Fibroblast of skin of left quadriceps (primary cell): ENCODE results near the gene CNTNAP5.
A peak's percentile ranks its signal among the peaks of the same experiment; 100 is the strongest.

Experiments used
- DNase-seq, 2 experiments: peaks; one replicate each; pipeline ENCODE4 v3.0.0-alpha.2; 2013; ENCODE audit warnings: low read depth in 2 of 2

The CNTNAP5 gene

DNA sequence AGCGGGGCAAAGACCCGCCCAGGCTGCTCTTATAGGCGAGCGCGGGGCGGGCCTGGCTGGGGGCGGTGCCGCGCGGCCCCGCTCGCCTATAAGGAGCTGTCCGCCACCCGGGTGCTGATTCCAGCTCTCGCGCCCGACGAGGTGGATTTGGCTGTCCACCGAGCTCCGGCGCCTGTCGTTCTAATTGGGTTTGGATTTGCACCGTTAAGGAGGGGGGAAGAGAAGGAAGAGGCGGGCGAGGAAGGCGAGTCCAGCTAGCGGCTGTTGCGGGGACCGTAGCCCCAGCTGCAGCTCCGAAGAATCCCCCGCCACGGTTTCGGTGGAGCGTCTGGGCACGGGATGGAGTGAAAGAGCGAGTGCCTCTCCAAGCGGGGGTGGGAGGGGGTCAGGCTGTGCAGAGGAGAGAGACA, at the start of gene CNTNAP5:
Gene CNTNAP5, plus strand, starts transcription at position 117 of the 410 bp plus-strand sequence. CDS start 364 bp downstream, outside the sequence.
- no peak for DNase-seq

DNA sequence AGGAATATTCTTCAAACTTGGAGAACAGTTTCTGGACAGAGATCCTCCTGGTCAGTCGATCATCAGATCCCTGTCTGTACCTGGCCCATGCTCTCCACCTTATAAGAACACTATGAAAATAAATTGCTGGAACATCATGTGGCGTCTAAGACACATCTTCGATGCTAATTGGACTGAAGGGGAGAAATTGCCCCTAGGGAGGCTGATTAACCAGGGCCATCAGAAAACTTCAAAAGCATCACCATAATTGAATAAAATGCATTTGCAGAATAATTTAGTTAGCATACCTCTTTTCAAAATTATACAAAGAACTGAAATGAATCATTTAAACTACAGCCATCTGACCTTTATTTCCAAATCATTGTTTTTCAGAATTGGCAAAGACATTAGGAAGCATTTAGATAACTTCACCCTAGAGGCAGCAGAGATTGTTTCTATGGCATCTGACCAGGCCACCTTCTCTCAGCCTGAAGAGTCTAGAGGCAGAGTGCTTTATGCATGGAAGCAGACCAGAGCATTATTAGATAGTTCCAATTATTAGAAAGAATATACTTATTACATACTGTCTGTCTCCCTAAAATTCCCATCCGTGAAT, 48.9 kb upstream of the CNTNAP5 start:
- no peak for DNase-seq

DNA sequence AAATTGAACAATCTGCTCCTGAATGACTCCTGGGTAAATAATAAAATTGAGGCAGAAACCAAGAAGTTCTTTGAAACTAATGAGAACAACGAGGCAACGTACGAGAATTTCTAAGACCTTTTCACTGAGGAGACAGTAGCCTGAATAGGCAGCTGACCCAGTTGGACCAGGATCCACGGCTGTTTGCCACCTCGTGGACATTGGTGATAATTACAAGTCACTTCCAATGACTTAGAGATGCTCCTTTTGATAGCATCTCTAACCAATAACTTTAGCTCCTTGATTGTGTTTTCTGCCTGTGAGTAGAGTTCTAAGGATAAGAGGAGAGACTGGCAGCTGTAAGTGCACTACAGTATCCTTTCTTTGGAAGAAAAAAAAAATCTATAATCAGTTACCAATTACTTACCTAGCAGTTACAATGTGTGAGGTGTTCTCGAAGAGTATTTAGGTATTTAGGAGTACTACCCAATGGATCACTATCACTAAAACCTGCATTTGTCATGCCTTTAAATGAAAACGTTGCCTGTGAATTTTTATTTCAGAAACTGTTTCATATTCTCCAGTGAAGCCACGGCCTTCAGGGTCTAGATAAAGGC, 31.3 kb upstream of the CNTNAP5 start:
- no peak for DNase-seq

DNA sequence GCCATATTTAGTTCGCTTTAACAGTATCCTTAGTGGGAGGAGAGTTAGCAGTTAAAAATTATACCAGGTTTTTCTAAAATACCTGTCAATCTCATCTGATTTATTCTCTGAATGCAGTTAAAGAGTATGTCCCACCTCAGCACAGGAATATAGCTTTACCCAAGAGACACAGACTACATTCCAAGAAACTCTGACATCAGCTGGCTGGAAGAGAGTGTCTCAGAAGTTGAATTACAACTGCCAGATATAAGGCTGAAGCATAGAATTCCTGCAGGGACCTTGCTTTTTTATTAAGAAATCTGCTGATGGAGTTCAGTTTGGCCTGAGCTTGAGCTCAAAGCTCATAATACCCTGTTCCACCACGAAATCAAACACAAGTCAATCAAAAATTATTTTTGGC, 25.4 kb upstream of the CNTNAP5 start:
- no peak for DNase-seq

DNA sequence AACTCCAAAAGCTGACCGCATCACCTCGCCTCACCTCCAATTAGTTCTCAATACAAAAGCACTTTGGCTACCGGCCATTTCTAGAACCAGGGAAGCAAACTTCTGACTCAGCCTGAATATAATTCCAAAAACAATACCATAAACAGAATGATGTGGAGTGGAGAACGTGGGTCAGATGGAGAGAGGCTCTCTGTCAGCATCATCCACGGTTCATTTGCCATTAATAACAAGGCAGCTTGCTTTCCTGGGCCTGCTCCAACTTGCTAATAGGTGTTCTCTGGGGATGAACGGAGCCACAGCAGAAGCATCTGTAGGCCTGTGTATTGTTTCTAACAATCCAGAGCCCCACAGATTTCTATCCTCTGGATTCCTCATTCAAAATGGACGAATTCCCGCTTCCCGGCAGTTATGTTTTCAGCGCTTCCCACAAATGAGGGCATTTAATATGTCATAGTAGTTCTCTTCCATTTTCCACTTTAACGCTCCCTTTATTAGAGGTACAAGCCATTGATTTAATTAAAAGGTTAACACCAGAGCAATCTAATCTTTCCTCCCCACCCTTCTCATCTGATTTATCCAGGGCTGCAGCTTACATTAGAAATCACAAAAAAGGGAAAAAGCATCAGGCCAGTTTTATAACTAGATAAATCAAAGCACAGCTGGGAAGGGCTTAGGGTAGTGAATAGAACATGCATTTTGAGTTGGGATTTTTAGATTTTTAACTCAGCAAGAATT, 23.2 kb upstream of the CNTNAP5 start:
- no peak for DNase-seq

DNA sequence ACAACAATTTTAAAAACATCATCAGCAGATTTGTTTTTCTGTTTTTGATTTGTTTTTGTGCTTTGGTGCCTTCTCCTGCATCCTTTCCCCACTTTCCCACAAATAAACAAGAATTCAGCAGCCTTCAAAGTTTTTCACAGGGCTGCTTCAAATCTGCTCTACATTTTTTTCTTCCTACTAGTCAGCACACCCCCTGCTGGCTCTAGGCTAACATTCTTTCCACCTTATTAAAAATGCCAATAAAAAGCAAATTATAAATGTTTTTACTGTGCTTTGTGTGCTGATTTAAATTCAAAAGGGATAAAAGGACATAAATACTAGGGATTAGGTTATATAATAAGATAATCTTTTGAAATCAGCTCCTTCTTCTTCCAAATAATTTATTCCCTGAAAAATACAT, 6.2 kb upstream of the CNTNAP5 start:
- no peak for DNase-seq

DNA sequence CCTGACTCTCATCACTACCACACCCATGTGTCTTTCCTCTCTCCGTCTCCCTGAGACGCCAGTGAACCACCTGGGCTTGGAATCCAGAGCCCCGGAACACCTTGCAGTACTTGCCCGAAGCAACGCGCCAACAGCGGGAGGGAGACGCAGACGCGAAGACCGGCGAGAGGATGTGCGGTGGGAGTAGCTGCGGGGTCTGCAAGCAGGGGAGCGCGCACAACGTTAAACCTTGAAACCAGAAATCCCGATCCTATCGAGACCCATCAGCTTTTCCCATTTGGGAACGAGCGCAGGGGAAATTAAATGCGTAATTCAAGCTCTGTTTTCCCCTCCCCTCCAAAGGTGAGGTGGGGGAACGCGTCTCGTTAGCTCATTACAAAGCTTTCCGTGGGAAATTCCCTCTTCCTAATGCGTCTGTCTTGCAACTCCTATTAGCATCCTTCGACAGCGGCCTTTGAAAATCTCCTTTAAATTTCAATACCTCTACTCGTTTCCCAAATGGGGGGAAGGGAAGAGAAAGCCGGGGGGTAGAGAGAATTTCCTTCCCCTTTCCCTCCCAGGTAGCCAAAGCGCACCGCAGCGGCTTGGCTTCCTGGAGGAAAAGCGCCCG, 421 bp upstream of the CNTNAP5 start:
- no peak for DNase-seq

DNA sequence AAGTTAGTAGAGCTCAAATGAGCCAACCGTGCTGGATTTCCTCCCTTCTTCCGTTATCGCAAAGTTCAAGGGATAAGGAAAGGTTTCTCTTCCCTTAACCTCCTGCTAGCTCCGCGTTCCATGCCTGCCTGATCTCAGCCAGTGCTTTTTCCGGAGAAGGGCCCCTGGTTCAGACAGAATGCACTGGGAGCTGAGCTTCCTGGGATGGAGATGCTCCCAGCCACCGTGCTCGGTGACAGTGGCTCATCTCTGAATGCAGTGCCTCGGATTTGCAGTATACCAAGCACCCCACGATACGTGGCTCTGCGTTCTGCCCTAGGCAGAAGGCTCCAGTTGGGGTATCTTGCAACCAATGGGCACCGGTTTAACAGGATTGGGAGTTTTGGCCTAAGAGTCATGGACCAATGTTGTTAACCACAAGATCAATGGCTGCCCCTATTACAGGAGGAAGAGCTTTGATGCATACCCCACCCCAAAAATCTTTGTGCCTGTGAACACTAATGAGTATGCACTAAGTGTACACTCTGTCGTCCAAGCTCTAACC, 876 bp downstream of the CNTNAP5 start:
- DNase-seq = no peak

DNA sequence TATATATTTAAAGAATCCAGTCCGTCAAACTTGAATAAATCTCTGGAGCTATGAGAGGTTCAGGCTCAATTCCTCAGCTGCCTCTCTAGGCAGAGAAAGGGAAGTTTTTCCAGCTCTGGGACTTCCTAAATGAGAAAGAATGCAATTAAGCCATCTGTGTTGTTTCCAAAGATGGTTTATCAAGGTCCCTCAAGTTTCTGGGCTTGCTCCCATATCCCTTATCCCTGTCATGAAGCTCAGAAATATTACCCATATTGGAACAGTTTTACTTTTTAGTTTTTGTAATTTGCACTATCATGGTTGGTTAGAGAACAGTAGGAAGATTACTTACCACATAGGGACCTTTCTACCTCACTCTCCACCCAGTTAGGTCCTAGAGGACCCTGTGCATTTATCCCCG, 1.4 kb downstream of the CNTNAP5 start:
- no peak for DNase-seq

DNA sequence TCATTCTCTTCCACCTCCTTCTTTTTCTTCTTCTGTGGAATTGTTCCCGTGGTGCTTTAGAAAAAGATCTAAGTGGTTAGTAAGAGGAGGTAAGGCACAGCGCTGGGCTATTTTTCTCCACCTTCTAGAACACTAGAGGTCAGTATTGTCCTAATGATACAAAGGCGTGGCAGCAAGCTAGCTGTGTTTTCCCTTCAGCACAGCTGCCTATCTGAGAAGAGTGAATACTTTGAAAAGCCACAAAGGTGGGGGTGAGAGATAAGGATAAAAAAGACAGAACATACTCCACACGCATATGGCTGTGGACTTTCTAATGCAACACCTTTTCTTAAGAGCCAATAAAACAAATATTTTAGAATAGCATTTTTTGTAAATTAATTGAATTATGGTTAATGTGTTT, 2.1 kb downstream of the CNTNAP5 start:
- DNase-seq = peak; percentile 4 to 11

DNA sequence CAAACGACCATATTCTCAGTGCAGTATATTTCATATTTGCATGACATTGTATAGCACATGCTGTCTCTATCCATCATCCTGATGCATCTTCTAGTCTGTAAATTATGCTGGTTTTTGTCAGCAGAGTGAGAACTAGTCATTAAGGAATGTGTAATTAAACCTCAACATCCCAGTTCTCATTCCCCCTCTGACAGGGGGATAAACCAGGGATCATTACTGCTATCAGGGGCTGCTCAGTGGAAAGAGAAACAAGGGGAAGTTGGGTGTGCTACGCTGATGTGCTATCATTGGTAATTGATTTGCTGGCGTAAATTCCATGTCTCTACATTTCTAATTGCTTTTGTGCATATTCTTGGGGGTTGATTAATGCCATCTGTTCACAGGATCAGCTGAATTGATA, 7.7 kb downstream of the CNTNAP5 start:
- no peak for DNase-seq

DNA sequence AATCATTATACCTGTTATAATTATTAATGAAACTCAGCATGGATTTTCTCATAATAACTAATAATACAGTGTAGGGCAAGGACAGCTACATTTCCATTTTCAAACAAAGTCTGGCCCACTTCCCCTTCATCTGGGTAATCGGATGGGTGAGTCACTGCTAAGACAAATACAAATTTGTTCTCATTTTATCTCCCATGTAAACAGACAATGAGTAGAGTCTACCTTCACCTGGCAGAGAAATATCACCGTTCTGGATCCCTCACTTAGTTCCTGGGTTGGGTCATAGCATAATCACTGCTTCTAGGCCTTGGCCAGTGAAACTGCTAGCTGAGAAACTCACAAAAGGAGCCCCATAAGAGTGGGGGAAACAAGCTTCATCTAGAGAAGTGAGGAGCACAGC, 9.2 kb downstream of the CNTNAP5 start:
- no peak for DNase-seq

DNA sequence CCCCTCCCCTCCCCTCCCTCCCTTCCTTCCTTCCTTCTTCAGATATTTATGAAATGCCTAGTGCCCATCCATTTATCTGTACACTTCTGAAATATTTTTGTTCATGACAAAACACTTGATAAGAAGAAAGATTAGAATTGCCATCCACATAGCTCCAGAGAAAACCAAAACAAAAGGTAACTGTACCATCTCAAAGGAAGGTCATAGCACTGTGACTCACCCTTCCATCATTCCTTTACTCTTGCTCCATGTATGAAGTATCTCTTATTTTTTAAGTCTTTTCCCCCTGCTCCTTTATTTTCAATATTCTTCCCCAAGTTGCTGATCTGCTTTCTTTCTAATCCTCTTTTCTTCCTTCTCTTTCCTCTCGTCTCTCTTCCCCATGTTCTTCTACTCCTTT, 9.9 kb downstream of the CNTNAP5 start:
- DNase-seq = no peak

DNA sequence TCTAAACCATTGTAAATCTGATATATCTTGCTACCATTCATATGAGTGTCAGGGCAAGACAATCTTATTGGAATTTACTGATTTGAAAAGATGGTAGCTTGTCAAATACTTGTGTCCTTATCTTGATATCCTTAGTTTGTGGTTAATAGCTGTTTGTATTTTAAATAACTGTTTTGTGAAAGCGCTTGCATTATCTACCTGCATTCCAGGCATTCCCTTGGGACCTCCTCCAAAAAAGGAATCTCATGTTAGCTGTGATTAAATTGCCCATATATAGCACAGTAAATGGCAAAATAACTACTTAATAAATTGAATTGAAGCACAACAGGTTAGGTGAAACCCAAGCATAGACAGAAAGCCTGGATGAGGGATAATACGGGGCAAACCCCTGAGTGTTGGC, 13.9 kb downstream of the CNTNAP5 start:
- DNase-seq = no peak

DNA sequence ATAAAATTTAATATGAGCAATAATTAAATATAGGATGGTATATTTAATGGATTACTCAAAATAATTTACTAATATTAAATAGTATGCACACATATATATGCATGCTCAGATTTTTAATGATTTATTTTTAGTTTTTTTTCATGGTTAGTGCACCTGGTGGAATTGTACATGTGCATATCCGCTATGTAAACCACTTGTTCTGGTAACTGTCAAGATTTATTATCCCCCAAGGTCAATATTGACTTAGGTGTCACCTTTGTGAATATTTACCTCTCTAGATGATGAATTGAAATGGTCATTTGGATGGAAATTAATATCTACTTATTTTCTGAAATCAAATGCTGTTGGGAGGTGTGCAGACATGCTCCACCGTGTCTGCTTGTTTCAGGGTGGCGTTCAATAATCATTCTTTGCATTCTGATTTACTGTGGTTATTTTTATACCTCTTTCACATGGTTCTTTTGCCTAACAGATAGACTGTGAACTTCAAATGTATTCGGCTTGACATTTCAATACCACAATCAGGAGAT, 14.7 kb downstream of the CNTNAP5 start:
- no peak for DNase-seq

DNA sequence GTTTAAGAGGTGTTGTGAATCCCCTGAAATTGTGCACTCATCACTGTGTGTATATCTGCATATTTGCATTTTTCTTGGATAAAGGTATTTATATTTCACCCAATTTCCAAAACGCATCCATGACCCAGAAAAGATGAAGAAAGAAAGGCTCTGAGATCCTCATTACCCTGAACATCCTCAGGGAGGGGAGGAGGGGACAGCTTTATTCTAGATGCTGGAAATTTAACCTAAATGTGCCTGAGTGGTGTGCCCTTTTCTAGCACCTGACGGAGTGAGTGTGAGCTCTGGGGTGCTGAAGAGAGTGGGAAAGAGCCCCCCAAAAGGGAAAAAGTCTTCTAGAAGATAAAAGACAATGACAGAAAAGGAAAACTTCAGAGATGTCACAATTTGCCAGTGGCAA, 20.8 kb downstream of the CNTNAP5 start:
- DNase-seq = no peak

DNA sequence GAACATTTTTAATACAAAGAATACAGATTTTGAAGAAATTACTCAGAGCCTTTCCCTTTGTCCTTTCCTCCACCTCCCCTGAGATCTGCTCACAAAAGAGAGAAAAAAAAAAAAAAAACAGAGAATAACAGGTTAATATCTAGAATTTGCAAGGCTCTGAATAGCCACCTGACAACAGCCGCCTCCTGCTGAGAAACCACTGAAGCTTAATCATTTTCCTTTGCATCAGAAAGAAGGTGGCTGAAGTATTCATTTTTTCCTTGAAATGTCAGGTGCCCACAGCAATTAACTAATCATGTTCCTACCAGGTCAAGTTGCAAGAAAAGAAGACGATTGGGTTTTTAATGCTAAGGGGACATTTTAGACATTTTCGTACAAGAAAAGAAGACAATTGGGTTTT, 21.2 kb downstream of the CNTNAP5 start:
- DNase-seq = no peak

DNA sequence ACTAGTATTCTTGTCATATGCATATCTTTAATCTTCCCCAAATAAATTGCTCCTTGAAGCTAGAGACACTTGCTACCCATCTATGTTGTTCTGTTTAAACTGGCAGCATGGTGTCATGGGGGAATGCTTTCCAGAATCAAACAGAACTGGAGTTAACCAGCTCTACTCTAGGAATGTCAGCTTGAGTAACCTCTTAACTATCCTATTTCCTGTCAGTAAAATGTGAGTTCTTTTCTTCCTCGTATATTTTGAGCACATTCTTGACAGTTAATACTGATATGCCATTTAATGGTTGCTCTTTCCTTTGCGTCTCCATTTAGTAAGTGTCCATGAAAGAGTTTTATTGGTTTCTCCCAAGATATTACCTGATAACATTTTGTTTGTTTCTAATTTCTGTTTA, 23.0 kb downstream of the CNTNAP5 start:
- no peak for DNase-seq

DNA sequence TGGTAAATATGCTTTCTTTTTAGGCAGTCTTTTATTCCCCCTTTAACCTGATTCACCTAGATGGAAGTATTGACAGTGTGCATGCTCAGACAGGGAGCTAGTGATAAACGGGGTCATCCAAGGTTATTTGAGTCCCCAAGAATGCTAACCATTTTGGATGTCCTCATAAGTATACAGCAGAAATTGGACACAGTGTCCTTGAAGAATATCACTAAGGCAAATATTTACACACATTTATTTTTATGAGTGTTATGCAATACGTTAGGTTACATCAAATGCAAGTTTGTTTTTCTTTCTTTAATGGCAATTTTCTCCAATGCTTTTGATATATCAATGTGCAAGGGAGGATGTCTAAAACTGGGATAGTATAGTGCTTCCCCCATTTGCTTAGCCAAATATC, 23.6 kb downstream of the CNTNAP5 start:
- DNase-seq = no peak

DNA sequence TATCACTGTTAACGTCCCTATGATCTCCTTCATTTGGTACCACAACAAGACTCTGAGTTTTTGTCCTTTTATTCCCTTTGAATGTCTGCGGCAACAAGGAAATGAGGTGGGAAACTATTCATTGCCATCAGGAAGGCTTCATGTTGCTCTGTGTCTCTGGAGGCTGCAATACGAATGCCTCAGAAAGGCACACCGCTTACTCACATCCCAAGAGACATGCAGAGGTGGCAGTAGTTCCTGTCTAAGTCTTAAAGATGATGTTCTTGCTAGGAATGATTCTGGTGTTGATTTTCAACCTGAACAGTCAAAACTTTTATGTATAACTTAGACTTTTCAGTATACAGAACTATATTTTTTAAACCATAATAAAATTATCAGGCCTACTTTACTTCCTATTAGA, 24.0 kb downstream of the CNTNAP5 start:
- no peak for DNase-seq

DNA sequence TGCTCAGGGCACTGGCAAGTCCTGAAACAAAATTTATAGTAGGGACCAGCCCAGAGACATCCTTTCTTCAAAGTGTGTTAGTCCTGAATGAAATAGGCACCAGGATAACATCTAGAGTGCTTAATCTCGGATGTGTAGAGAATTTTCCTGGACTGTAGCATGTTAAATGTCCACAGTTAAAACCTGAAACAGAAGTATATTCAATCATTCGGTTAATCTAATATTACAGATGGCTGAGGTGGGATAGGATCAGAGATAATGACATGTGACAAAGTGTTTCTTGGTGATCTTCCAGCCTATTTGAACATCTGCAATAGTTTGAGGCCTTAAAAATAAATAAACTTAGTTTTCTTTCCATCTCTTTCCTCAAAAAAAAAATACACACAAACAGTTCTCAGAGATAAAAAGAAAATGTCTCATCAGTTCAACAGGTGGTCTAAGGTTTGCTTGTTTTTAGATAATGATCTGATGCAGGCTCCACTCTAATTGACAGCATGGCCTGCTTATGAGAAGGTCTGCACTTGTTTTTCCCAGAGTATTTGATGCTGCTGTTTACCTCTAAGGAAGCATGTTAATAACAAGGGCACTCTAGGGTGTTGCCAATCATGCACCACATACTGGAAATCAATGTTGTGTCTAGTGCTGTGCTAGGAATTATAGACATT, 25.9 kb downstream of the CNTNAP5 start:
- no peak for DNase-seq

DNA sequence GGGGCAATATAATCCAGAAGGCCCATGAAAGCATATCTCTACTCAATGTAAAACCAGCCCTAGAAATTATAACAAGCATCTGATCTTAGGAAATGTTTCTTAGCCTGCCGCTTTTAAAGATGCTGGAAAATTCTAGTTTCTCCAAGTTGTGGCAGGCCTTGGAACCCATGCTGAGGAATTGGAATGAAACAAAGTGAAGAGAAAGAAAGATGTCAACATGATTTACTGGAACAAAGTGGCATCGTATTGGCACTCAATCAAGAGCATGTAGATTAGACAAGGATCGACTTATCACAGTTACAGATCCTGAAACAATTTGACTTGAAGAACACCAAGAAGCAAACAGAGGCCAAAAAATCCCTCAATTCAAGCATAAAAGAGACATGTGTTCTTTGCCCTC, 28.7 kb downstream of the CNTNAP5 start:
- DNase-seq = no peak
